GM19372 (cell line): ENCODE results near the gene BORA.
"Not testable (repeated sequence)": the region's sequence is repeated elsewhere in the genome, so short reads cannot be mapped to it uniquely, and the experiment has no call there.

ENCODE experiments used
- ATAC-seq: cut with Tn5 transposase; IDR thresholded peaks from one replicate; pipeline ENCODE4 v1.9.1; 2021; ENCODE audit warnings: mild to moderate bottlenecking, low read depth, moderate library complexity; ENCODE audit not compliant: unreplicated experiment

Gene BORA

GRCh38 chr13:72727417-72728289, at the start of gene BORA, which contains the start of gene MZT1:
Gene BORA, plus strand, starts transcription at chr13:72727923. Its CDS starts 1,018 bp downstream, at chr13:72728941.
Gene MZT1, minus strand, starts transcription at chr13:72727629. Its CDS starts 27 bp downstream, at chr13:72727602.
- peak; percentile 89 for ATAC-seq

GRCh38 chr13:72678312-72678711, 49.4 kb upstream of the BORA start:
- no peak for ATAC-seq

DNA sequence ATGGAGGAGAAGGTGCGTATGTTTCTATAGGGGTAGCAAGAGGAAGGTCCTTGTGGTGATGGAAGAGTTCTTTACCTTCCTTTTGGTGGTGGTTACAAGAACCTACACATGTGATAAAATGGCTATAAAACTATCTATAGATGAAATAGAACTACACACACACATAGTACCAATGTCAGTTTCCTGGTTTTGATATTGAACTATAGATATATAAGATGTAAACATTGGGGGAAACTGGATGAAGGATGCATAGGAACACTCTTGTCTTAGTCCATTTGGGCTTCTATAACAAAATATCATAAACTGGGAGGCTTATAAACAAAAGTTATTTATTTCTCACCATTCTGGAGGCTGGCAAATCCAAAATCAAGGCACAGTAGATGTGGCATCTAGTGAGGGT, 47.4 kb upstream of the BORA start:
- no peak for ATAC-seq

- ATAC-seq, result no peak
Measured at GRCh38 chr13:72686766-72687165, 41.0 kb upstream of the BORA start.

DNA sequence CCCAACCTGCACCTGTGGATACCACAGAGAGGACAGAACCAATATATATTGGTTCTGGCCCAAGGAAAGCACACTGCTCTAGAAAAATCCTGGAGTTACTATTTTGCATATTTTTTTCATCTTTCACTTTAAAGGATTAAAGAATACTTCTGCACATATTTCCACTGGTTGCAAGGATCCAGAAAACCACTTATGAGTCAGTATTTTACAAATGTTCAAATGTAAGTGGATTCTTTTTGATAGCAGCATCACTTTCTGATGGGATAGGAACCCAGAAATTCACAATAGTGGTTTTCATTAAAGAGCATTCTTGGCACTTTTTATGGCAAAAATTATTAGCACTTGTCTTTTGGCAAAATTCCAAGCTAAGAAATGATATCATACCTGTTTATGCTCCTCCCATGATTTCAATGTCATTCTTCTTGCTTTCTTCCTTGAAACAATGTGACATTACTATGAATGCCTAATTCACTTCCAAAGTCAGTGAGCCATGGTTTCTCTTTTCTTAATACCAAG, 38.5 kb upstream of the BORA start:
- ATAC-seq, result no peak

- no peak for ATAC-seq
Measured at GRCh38 chr13:72692884-72693514, 34.7 kb upstream of the BORA start.

DNA sequence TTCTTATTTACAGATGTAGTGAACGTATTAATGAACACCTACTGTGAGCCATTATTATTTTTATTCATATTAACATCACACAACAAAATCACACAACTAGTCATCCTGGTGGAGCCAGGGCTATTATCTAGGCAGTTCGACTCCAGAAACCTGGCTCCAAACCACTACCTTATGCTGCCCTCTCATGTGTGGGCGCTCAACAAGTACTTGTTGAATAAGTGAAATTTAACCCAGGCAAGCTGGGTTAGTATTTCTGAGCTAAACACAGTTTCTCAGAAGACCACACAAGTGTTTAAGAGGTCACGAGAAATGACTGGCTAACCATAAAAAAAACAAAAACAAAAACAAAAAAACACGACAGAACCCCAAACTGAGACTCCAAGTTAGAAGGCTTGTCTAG, 33.9 kb upstream of the BORA start:
- no peak for ATAC-seq

- ATAC-seq, result no peak
Measured at GRCh38 chr13:72694314-72694713, 33.4 kb upstream of the BORA start.

DNA sequence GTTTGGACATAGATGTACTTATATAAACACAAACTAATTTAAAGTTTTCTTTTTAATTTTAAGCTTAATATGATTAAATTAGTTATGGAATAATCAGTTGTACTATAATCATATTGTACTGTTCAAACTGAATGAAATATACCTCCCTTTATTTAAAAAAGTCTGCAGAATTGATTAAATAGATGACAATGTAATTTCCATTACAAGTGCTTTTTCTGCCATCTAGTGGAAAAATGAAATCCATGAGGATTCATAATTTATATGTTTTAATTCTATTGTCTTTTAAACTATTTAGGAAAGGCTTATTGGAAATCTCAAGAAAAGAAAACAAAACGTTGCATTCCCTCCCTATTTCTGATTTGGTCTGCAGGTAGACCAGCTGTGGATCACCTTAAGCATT, 31.1 kb upstream of the BORA start:
- no peak for ATAC-seq

- ATAC-seq, result no peak
Measured at GRCh38 chr13:72698164-72698563, 29.6 kb upstream of the BORA start.

GRCh38 chr13:72700509-72700908, 27.2 kb upstream of the BORA start:
- no peak for ATAC-seq

DNA sequence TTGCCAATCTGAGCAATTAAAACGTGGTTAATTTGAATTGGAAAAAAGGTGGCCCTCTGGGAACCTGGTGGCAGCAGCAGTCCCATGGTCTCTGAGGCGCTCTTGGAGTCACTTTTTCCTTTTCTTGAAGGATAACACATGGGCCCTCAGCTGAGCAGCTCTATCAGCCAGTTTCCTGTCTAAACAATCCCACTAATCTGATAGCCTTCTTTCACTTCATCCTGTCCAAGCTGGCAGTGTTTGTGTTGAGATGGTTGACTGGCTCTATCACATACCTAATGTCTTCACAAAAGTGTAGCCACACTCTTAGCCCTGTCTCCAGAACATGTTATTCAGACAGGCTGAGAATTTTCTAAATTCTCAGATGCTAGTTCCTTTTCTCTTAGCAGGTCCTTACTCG, 10.9 kb upstream of the BORA start:
- no peak for ATAC-seq

DNA sequence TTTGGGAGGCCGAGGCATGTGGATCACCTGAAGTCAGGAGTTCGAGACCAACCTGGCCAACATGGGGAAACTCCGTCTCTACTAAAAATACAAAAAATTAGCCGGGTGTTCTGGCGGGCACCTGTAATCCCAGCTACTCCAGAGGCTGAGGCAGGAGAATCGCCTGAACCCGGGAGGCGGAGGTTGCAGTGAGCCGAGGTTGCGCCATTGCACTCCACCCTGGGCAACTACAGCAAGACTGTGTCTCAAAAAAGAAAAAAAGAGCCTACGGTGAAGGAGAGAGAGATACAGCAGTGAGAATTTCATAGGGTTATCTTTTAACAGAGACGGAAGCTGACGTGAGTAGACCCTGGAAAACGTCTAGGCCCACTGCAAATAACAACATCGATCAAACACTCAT, 1.5 kb upstream of the BORA start:
- not testable (repeated sequence) for ATAC-seq

DNA sequence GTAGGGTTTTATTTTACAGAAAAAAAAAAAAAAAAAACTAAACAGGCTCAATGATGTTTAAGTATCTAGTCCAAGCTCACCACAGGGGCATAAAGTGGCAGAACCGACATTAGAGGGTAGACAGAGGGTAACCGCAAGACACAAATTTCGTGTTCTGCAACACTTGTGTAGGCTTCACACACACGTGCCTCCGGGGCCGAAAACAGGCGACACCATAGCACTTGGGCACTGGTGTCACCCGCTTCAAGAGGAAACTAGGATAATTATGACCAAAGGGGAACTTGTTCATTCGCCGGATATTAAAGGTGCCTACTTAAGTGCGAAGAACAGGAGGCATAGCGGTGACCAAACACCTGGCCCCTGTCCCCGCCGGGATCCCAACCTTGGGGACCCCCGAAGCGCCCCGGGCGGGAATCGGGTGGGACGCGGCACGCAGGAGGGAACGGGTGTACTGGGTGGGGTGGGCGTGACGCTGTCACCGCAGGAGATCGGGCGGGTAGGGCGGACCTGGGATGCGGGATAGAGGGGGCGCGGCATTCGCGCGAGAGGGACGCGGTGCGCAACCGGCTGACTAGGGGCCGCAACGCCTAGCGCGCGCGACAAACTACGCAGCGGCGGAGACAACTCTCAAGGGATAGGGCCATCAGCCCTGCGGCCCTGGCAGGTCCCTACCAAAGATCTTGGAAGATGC, 852 bp upstream of the BORA start:
- ATAC-seq, result peak; percentile 22

DNA sequence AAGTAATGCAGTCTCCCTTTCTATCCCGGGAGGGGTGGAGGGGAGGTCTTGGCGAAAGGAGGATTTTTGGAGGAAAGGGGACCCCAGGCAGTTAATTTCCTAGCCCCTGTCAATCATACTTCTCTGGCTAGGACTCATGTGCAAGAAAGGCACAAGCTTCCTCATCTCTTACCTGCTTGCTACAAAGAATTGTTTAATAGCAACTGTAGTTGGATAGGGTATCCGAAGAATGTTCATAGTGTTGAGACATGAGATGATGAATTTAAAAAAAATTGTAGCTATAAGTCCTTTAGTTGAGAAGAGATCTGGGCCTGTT, 525 bp downstream of the BORA start:
- ATAC-seq, result no peak

DNA sequence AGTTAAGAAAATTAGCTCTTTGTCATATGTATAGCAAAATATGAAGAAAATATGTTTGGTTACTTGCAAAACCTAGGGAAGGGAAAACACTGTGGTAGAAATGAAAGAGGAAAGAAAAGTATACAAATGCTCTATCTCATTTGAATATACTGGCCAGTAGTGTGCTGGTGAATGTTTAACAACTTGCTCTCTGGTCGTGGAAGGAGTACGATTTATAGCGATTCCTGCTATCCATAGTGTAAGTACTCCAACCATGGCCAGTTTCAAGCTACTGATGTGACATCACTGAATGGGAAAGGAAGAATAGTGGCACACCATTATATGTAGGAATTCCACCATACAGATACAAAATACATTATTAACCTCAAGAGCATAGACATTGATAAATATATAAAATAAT, 9.3 kb downstream of the BORA start:
- no peak for ATAC-seq

DNA sequence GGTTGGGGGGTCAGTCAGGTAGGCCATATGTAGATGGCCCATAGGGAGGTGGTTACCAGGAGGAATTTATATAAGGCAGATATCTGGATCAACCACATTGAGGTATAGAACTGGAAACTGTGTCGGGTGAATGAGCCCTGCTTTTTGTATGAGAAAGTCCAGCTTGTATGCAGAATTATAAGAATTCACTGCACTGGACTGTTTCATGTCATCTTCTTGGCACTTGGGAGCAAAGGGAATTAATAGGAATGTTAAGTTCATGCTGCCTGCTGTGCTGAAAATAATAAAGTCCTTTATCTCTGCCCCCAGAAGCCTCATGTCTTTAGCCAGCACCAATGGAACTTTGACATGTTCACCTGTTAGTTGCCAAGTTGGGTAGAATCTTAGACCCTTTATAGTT, 12.3 kb downstream of the BORA start:
- no peak for ATAC-seq

DNA sequence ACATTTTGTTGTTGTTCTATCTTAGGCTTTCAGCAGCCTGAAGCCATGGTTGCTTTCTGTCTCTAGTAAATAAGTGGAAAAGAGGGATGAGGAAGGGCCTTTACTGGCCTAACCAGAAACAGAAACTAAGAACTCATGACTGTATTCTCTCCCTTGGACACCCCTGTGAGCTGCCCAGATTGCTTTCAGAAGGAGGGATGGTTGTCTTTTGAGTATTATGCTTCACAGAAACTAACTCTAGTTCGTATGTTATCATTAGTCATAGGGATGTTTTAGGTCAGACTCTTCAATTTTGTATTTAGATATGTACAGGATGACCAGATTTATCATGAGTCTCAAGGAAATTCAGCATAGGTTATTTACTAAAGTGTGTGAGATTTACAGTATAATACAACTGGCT, 17.5 kb downstream of the BORA start:
- no peak for ATAC-seq

DNA sequence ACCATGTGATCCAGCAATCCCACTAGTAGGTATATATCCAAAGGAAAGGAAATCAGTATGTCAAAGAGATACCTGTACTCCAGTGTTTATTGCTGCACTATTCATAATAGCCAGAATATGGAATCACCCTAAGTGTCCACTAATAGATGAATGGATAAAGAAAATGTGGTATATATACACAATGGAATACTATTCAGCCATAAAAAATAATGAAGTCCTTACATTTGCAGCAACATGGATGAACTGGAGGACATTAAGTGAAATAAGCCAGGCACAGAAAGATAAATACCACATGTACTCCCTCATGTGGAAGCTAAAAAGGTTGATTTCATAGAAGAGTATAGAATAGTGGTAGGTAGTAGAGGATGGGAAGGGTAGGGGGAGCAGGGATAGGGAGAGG, 23.5 kb downstream of the BORA start:
- ATAC-seq, result no peak

GRCh38 chr13:72754111-72754510, 26.4 kb downstream of the BORA start:
- ATAC-seq, result no peak

DNA sequence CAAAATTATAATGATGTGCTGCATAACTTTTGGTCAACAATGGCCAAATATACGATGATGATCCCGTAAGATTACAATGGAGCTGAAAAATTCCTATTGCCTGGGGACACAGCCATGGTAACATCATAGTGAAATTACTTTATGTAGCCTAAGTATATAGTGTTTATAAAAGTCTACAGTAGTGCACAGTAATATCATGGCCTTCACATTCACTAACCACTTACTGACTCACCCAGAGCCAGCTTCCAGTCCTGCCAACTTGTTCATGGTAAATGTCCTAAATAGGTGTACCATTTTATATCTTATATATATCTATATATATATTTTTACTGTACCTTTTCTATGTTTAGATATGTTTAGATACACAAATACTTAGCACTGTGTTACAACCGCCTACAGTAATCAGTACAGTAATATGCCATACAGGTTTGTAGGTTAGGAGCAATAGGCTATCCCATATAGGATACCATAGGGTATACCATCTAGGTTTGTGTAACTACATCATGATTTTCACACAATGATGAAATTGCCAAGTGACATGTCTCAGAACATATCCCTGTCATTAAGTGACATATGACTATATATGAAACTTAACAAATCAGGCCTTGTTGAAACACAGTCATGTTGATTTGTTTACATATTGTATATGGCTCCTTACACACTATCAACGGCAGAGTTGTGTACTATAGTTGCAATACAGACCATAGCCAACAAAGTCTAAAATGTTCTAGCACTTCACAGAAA, 30.2 kb downstream of the BORA start:
- no peak for ATAC-seq
